LNCaP clone FGC (cell line): ENCODE data around the gene FAM184B.

ENCODE experiments used
- DNase-seq: peaks from one replicate; pipeline ENCODE4 v3.0.0-alpha.2; 2011; ENCODE audit warnings: low read depth
- H3K4me3 ChIP-seq: 2 replicates; pipeline ENCODE4 v1.5.1; 2011; ENCODE audit warnings: mild to moderate bottlenecking, low read depth, low read length, control low read depth
- TF ChIP-seq, protein P1 (sequence below): IDR thresholded peaks from 2 replicates; pipeline ENCODE4 v1.5.1; 2012; ENCODE audit warnings: mild to moderate bottlenecking; ENCODE audit not compliant: control insufficient read depth, insufficient read depth; ENCODE audit errors: extremely low read depth

Gene FAM184B

DNA sequence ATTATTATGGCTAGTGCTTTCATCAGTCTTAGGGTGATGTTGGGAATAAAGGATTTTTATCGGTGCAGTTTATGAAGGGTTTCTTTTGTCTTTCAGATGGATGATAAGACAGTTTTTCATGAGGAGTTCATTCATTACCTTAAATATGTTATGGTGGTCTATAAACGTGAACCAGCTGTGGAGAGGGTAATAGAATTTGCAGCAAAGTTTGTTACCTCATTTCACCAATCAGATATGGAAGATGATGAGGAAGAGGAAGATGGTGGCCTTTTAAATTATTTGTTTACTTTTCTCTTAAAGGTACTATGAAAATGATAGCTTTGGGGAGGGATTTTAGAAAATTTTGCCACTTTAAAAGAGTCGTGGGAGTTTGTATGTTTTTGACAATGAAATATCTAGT lies 30.7 kb upstream of the FAM184B start:
- peak overlapping the region; percentile 91 for H3K4me3 ChIP-seq
- TF ChIP-seq, protein P1, sequence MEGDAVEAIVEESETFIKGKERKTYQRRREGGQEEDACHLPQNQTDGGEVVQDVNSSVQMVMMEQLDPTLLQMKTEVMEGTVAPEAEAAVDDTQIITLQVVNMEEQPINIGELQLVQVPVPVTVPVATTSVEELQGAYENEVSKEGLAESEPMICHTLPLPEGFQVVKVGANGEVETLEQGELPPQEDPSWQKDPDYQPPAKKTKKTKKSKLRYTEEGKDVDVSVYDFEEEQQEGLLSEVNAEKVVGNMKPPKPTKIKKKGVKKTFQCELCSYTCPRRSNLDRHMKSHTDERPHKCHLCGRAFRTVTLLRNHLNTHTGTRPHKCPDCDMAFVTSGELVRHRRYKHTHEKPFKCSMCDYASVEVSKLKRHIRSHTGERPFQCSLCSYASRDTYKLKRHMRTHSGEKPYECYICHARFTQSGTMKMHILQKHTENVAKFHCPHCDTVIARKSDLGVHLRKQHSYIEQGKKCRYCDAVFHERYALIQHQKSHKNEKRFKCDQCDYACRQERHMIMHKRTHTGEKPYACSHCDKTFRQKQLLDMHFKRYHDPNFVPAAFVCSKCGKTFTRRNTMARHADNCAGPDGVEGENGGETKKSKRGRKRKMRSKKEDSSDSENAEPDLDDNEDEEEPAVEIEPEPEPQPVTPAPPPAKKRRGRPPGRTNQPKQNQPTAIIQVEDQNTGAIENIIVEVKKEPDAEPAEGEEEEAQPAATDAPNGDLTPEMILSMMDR, result no peak
- no peak for DNase-seq

DNA sequence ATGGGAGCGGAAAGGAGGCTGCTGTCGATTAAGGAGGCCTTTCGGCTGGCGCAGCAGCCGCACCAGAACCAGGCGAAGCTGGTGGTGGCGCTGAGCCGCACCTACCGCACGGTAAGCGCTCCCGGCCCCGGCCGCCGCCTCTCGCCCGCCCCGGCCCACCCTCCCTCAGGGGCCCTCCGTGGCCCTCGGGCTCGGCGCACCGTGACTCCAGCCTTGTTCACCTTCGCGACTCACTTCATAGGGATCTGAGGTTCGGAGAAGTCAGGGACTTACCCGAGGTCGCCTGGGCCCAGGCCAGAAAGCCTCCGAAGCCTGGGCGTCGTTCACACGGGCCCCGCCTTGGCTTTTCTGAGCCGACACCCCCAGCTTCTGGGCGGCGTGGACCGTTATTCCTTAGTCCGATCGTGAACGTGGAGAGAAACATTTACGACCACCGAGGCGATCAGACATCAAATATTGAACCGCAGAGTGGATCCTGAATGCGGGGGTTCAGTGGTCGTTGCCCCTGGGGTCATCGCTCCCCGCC lies 29.7 kb upstream of the FAM184B start:
- DNase-seq, result no peak
- TF ChIP-seq, protein P1, result peak; percentile 4; the same call in 1 of the 2 replicates

DNA sequence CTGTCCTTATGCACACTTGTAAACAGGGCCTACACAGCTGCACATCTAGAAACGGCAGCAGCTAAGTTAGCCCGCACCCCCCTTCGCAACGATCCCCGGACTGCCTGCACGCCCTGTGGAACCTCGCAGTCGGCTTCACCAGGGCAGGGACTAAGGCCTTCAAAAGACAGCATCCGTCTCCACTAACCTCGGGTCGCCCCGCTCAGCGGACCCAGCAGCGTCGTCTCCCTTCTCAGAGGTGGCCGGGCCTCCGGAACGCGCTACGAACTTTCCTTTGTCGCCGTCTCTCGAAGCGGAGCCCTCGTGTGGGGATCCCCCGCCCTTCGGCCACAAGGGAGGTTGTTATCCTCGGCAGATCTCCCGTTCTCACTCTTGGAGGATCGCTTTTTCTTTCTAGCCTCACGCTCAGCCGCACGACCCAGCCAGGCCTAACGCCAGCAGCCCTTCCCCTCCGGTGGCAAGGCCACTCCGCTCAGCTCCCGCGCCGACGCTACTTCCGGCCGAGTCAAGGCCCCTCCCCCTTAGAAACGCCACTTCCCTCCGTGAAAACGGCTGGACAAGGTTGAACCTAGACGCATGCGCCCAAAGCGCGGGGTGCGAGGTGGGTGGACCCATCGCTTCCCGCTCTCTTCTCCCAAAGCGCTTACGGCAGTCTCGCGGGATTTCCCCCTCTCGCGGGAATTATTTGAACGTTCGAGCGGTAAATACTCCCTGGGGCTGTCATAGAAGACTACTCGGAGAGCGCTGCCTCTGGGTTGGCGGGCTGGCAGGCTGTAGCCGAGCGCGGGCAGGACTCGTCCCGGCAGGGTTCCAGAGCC lies 29.0 kb upstream of the FAM184B start, which contains the start of the genes DCAF16 and NCAPG:
TSS of gene DCAF16 (minus strand) at position 498 of the 818 bp plus-strand sequence. CDS start 6,616 bp downstream, outside the sequence.
TSS of gene NCAPG (plus strand) at position 720 of the 818 bp plus-strand sequence. CDS start 99 bp downstream, outside the sequence.
- TF ChIP-seq, protein P1, result no peak
- peak; percentile 98 for DNase-seq
- peak within 1 kb of the TSS; percentile 91 for H3K4me3 ChIP-seq

More for the DNA sequence above, 29.7 kb upstream of the FAM184B start:
- peak overlapping the region; percentile 91 for H3K4me3 ChIP-seq

DNA sequence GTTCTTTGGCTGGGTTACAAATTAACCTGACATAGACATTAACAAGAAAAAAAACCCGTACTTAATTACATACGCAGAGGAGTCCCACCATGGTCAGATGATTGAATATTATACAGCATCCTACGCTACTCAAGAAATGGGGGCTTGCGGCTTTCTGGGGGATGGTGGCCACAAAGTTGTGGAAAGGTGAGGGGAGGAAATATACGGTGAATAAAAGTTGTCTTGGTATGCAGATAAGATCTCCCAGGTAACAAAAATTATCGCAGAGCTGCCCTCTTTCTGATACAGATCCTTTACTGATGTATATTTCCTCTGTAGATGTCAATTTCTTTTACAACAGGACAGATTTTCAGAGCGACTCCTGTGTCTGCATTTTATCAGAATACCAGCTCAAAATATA lies 28.2 kb upstream of the FAM184B start:
- no peak for DNase-seq

DNA sequence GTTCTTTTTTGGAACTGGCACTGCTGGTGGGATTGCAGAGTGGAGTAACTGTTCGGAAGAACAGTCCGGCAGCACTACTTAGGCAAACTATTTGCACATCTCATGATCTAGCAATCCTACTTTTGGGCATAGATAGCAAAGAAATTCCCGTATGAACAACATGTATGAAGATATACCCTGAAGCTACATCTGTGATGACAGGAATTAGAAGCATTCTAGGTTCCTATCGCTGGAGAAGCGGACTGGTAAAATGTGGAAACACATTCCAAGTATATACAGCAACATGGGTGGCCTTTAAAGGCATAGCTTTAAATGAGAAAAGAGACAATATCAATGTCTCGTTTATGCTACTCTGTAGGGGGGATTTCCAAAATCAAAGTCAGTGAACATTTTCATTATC lies 26.0 kb upstream of the FAM184B start:
- no peak for DNase-seq
- TF ChIP-seq, protein P1, result no peak
- H3K4me3 ChIP-seq, result no peak overlapping the region

More for the DNA sequence above, 28.2 kb upstream of the FAM184B start:
- peak overlapping the region; percentile 91 for H3K4me3 ChIP-seq
- TF ChIP-seq, protein P1, result no peak

DNA sequence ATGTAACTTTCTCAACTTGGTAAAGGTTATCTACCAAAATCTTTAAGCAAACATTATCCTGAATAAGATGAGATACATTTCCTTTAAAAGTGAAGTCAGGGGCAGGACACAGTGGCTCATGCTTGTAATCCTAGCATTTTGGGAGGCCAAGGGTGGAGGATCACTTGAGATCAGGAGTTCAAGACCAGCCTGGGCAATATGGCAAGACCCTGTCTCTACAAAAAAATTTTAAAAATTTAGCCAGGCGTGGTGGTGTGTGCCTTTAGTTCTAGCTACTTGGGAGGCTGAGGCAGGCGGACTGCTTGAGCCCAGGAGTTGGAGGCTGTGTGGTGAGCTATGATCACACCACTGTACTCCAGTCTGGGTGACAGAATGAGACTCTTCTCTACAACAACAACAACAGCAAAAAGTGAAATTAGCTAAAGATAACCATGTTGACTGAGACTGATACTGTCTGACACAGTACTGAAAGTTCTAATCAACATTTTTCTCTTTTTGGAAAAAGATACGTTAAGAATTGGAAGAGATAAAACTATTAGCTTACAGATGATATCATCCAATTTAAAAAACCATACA lies 24.2 kb upstream of the FAM184B start:
- TF ChIP-seq, protein P1, result no peak
- H3K4me3 ChIP-seq, result no peak overlapping the region
- no peak for DNase-seq
